SIG-M5 treated with dmso at 0.1 percent for 504 hours (cell line): ENCODE measurements around the gene ATRN.
"Not testable (repeated sequence)": the region's sequence is repeated elsewhere in the genome, so short reads cannot be mapped to it uniquely, and the experiment has no call there.

Experiments used
- DNase-seq: peaks from one replicate; lab custom pipeline; 2025; ENCODE audit not compliant: unreplicated experiment; lab: John Stamatoyannopoulos, UW

The ATRN gene

DNA sequence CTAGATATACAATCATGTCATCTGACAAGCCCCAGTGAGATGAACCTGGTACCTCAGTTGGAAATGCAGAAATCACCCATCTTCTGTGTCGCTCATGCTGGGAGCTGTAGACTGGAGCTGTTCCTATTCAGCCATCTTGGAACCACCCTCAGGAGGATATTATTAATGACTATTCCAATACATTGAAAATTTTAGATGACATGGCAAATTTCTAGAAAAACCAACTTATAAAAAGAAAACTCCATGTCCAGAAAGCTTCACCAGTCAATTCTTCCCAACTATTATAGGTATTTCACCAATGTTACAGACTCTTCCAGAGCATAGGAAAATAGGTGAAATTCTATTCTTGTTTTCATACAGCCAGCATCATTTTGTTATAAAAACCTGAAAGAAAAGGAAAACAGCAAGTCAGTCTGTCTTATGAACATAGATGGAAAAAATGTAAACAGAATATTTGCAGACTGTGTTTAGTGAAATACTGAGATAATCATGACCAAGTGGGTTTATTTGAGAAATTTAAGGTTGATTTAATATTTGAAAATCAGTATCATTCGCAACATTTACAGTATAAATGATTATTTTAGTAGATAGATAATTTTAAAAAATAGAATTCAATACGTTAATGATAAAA lies 43.3 kb downstream of the ATRN start:
- DNase-seq = no peak

DNA sequence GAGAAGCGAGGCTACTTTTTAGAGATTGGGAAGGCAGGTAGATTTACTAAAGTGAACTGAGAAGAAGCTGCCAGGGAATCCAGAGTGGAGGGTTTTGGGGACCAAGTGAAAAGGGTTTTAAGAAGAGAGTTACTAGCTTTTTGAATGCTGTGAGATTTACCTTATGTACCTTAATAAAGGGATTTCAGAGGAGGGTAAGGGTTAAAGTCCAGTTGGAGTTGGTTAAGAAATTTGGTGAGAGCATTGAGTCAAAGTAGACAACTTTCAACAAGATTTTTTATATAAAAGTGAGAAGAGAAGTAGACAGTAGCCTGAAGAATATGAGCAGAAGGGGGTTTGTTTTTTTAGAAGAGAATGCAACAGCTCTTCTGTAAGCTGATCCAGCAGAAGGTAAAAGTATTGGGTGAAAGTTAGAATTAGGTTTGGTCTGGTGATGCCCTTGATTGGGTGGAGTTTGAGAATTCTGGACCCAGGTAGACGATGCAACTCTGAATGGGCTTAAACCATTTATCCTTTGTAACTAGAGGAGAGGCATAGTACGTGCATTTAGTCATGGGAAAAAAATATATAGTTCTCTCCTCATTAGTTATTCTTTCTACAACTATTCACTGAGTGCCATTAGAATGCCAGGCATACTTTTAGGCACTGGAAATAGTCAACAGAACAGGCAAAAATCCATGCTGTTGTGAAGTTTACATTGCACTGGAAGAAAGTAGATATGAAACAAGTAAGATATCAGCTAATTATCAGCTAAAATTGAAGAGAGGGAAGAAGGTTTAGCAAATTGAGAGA lies 44.8 kb downstream of the ATRN start:
- DNase-seq = no peak

GRCh38 chr20:3521852-3522740 lies 51.3 kb downstream of the ATRN start:
- no peak for DNase-seq

DNA sequence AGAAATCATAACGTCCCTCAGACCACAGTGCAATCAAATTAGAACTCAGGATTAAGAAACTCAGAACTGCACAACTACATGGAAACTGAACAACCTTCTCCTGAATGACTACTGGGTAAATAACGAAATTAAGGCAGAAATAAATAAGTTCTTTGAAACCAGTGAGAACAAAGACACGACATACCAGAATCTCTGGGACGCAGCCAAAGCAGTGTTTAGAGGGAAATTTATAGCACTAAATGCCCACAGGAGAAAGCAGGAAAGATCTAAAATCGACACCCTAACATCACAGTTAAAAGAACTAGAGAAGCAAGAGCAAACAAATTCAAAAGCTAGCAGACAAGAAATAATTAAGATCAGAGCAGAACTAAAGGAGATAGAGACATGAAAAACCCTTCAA lies 53.9 kb downstream of the ATRN start:
- DNase-seq = peak; percentile 14

DNA sequence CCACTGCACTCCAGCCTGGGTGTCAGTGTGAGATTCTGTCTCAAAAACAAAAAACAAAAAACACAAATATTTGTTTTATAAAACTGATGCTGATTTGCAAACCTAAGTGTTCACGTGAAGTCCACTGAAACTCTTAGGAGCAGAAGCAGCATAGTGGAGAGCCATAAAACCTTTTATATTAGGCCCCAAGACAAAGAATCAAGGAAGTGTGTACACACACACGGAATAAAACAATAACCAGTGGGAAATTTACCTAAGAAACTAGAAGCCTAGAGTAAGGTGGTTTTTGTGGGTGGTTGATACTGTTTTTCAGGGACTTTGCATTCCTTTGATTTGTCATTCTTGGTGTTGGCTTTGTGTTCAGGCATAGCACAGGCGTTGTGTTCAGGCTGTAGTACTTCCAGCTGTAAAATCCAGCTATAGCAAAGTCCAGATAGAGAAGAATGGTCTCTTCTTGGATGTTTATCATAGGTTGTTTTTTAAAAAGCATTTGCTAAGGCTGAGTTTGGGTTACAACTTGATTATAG lies 61.3 kb downstream of the ATRN start:
- DNase-seq = no peak

DNA sequence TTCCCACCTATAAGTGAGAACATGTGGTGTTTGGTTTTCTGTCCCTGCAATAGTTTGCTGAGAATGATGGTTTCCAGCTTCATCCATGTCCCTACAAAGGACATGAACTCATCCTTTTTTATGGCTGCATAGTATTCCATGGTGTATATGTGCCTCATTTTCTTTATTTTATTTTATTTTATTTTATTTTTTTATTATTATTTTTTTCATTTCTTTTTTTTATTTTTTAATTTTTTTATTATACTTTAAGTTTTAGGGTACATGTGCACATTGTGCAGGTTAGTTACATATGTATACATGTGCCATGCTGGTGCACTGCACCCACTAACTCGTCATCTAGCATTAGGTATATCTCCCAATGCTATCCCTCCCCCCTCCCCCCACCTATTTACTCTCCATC lies 66.9 kb downstream of the ATRN start:
- not testable (repeated sequence) for DNase-seq

DNA sequence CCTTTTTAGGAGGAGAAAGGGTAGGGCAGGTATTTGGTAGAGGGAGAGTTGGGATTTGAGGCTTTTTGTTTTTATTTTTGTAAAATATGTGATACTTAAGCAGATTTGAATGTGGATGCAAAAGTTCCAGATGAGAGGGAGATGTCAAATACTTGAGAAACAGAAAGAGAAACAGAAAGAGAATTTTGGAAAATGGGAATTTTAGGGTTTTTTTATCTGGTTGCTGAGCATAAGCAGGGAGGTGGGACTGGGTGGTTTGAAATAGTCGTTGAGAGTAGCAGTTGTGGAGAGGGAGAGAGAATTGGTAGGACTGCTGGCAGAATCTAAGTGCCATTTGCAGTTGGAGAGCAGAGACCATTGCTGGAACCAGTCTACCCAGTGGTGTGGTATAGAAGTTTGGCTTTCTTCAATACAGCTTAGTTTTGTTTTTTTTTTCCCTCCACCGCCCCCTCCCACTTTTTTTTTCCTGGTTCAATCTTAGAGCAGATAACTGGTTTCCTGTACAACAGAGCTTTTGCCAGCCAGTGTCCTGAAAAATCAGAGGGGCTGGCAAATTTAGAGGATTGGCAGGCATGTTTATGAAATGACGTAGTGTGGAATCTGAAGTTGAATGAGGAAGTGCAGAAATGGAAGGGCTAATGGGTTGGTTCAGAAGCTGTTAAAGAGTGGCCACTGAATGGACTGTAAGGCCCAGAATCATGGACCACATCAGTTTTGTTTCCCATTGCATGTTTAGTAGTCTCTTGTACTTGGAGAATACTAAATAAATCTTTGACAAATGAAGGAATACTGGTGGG lies 68.7 kb downstream of the ATRN start:
- no peak for DNase-seq

DNA sequence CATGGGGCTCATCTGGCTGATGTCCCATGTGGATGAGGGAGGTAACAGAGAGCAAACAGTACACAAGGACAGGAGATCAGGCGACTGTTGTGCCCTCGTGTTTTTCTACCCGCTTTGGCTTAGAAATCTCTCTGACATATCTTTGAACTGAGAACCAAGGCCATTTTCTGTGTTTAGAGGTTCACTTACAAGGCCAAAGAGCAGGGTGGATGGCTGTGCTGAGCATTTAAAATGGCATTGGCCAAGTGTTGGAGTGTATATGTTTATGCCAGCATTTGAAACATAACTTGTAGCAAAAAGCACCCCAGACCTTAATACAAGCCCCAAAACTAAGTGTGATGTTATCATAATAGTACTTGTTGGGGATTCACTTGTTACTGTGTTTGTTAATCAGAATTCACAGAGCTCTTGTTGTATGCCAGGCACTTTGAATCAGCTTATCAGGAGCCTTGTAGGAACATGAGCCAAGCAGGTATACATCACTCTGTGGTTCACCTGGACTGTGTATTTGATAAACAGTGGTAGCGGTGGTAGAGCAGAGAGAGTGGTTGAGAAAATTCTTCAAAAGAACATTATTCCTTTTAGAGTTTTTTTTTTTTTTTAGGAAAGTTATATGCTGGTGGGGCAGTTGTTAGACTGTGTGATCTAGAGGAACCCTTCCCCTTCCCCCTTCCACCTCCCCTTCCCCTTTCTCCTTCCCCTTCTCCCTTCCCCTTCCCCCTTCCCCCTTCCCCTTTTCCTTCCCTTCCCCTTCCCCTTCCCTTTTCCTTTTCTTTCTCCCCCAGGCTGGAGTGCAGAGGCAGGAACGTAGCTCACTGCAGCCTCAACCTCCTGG lies 71.3 kb downstream of the ATRN start:
- DNase-seq = no peak

DNA sequence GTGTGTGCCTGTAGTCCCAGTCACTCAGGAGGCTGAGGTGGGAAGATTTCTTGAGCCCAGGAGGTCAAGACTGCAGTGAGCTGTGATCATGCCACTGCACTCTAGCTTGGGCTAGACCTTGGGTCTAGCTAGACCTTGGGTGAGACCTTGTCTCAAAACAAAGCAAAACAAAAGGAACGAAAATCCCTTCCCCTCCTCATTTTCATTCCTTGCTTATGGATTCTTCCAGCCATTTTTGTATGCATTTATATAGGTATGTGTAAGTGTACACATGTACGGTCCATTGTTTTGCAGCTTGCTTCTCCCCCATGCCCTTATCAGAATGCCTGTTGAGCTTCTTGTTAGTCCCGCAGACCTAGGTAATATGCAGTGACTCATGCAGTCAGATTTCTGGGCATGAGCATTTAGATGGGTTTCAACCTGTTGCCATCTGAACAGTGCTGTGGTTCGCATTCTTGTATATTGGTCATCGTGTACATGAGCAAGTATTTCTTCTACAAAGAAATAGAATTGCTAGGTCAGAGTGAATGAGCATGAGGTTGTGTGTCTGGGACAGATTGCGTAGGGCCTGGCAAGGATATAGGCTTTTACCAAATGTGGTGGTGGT lies 73.2 kb downstream of the ATRN start:
- DNase-seq = no peak

DNA sequence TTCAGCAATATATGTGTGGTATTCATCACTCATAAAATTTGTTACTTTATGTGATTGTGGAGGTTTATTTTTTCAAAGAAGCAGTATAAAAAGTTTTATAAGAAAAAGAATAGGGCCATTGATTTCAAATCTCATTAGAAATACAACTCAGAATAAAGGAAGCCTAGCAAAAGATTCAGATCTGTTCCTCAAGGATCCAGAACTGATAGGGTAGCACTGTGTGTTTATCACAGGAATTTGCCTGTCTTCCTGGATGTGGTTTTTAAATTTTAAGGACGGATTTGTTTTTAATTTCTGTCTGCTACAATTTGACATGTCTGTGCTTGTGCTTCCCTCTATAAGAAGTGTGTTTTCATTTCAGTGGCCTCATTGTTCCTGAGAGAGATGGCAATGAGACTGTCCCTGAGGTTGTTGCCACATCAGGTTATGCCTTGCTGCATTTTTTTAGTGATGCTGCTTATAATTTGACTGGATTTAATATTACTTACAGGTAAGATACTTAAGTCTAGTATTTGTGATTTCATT lies 74.6 kb downstream of the ATRN start:
- no peak for DNase-seq

- DNase-seq = no peak
Observed at GRCh38 chr20:3547906-3548305, 77.1 kb downstream of the ATRN start.

GRCh38 chr20:3550837-3551236 lies 80.0 kb downstream of the ATRN start:
- DNase-seq = no peak

GRCh38 chr20:3551681-3552434 lies 81.0 kb downstream of the ATRN start:
- DNase-seq = no peak

- no peak for DNase-seq
Observed at GRCh38 chr20:3553663-3554062, 82.8 kb downstream of the ATRN start.

DNA sequence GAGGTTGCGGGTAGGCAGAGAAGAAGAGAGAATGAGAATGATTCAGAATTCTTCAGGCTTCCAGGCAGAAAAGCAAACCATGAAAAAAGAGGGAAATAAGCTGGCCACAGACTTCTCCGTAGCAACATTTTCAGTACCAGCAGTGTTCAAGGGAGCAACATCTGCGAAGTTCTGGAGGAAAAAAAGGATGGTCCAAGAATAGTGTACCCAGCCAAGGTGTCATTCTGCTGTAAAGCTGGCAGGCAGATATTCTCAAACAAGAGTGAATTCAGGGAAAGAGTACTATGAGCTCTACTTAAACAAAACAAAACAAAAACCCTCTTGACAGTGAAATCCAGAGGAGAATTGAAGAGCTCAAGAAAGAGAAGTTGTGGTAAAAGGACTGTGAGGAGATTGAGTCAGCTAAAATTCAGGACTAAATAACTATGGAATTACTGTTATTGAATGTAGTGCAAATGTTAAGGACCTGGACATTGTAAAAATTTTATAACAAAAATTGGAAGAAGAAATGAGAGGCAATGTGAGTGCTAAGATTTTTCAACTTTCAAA lies 86.5 kb downstream of the ATRN start:
- DNase-seq = peak; percentile 47

DNA sequence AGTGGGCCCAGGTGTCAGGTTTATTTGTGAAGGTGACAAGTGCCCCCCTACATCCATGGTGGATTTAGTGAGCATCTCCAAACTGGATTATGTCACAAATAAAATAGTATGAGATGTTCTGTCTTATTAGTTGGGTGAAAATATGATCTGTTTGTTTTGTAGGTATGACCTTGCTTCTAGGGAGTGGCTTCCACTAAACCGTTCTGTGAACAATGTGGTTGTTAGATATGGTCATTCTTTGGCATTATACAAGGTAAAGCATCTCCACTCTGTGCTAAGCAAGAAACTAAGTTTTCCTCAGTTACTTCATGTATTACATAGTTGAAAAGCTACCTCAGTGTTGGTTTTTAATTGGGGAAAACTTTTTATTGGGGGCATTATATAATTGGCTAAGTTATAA lies 88.4 kb downstream of the ATRN start:
- DNase-seq = no peak

GRCh38 chr20:3559637-3560036 lies 88.8 kb downstream of the ATRN start:
- DNase-seq = peak; percentile 51

GRCh38 chr20:3560162-3560561 lies 89.3 kb downstream of the ATRN start:
- no peak for DNase-seq
